Urinary bladder (tissue), 4 donors: ENCODE results near the gene ARHGAP12. TPM values are rescaled to one million over a fixed set of nuclear protein-coding genes. Genes with fewer than 3 reads are reported as not detected.
"Not testable (repeated sequence)": the region's sequence is repeated elsewhere in the genome, so short reads cannot be mapped to it uniquely, and the experiment has no call there.

ENCODE experiments used
- DNase-seq: peaks from one replicate; pipeline ENCODE4 v3.0.0-alpha.2; 2015; ENCODE audit errors: extremely low spot score
- H3K27ac ChIP-seq: one replicate; pipeline ENCODE4 v1.5.1; 2013; ENCODE audit warnings: low read depth, mild to moderate bottlenecking, moderate library complexity
- H3K36me3 ChIP-seq: one replicate; pipeline ENCODE4 v1.6.1; 2013; ENCODE audit warnings: mild to moderate bottlenecking, moderate library complexity; ENCODE audit not compliant: insufficient read depth
- H3K4me1 ChIP-seq: one replicate; pipeline ENCODE4 v1.6.1; 2013; ENCODE audit warnings: mild to moderate bottlenecking, moderate library complexity; ENCODE audit not compliant: insufficient read depth
- H3K4me3 ChIP-seq: one replicate; pipeline ENCODE4 v1.5.1; 2013; ENCODE audit warnings: low read depth, low read length
- WGBS: extraction: QIAGEN DNeasy Blood & Tissue Kit; methylation state at CpG from one replicate; pipeline ENCODE4 v1.1.7; 2013; 5-methylcytosine and 5-hydroxymethylcytosine counted together
- polyA plus RNA-seq: library from polyadenylated mRNA; stranded (reverse); fragments of 200-250 nt; gene quantifications from one replicate; pipeline ENCODE4 v1.2.3, GENCODE V29; 2013
- total RNA-seq: library from RNA; depleted of rRNA; stranded (reverse); fragments of >200 nt; gene quantifications from one replicate; pipeline ENCODE4 v1.2.3, GENCODE V29; 2014
- donor health status: healthy with polysubstance abuse.
- donor health status: healthy.

Gene ARHGAP12
- total and polyA plus RNA-seq, 2 donors = 12.8 to 92.4 TPM

DNA sequence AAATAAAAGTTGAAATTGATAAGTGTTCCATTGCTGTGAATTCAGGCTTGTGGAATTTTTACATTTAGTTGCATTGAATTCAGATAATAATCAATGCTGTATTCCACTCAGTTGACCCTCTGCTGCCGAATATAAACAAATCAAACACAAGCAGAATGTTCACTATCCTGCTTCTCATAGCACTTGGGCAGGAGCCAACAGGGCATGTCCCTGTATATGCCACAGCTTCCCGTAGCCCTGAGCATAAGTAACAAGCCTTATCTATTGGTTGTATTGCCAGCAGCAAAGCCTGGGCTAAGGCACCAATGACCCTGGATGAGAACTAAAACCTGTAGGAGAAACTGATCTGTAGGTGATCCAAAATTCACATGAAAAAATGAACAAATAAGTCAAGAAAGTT, 145.9 kb downstream of the ARHGAP12 start:
- Histone ChIP-seq H3K4me1 (no peaks in the 10 kb centered on the region), H3K36me3 (no peaks in the 10 kb centered on the region), H3K27ac (no peak overlapping the region), H3K4me3 (no peak overlapping the region)
- 23% methylated on average over 2 of the region's 2 CpGs for WGBS
- no peak for DNase-seq

GRCh38 chr10:31780717-31781116, 147.9 kb downstream of the ARHGAP12 start:
- no peaks in the 10 kb centered on the region for H3K36me3 ChIP-seq
- 53% methylated on average over 2 of the region's 2 CpGs for WGBS
- H3K4me1 ChIP-seq = no peaks in the 10 kb centered on the region
- no peak for DNase-seq
- no peak overlapping the region for H3K27ac ChIP-seq
- no peak overlapping the region for H3K4me3 ChIP-seq

DNA sequence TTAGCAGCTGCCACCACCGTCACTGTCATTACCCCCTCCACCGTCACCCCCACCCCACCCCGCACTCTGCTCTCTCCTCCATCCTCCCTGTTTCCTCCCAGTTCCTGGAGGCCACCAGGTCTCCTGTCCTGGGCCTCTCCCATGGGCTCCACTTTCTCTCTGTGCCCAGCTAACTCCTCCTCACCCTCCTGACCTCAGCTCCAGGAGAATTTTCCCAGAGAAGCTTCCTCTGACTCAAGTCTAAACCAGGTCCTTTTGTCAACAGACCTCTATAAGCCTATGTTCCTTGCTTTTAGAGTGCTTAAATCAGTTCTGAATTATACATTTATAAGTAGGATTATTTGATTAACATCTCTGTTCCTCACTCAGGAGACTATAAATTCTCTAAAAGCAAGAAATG, 150.0 kb downstream of the ARHGAP12 start:
- 93% methylated on average over 3 of the region's 3 CpGs for WGBS
- no peak overlapping the region for H3K27ac ChIP-seq
- H3K4me1 ChIP-seq = no peaks in the 10 kb centered on the region
- no peaks in the 10 kb centered on the region for H3K36me3 ChIP-seq
- H3K4me3 ChIP-seq = no peak overlapping the region
- DNase-seq = no peak

GRCh38 chr10:31776159-31776558, 152.5 kb downstream of the ARHGAP12 start:
- H3K36me3 ChIP-seq = no peaks in the 10 kb centered on the region
- no peak overlapping the region for H3K4me3 ChIP-seq
- DNase-seq = no peak
- no peak overlapping the region for H3K27ac ChIP-seq
- H3K4me1 ChIP-seq = no peaks in the 10 kb centered on the region
- WGBS = 97% methylated on average over 5 of the region's 5 CpGs

DNA sequence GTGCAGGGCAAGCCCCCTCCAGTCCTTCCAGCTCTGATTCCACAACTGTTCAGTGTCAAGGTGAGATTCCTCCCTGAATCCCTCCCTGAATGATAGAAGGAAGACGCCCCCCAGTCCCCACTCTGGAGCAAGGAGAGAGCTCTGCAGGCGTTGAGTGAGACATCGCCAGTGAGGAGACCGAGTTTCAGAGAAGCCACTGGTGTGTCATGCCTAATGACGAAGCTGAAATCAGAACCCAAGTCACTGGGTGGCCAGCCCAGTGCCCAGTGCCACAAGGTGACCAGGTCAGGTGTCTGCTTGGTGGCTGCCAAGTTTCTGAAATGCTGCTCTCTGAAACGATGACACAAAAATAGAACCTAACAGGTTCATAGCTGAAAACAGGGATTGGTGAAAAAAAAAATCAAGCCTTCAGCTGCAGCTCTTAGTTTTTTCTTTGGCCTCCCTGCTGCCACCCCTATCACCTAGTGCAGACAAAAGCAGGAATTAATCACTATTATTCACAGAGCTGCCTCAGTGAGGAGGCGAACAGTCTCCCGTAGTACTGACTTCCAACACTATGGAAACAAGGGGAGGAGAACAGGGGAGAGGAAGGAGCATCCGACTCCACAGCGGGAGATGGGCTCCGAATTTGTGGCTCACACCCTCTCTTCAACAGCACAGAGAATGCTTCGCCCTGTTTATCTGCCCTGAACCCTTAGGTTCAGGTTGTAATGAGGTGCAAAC, 153.5 kb downstream of the ARHGAP12 start:
- H3K4me3 ChIP-seq = no peak overlapping the region
- H3K4me1 ChIP-seq = no peaks in the 10 kb centered on the region
- H3K36me3 ChIP-seq = no peaks in the 10 kb centered on the region
- H3K27ac ChIP-seq = no peak overlapping the region
- WGBS = 95% methylated on average over 12 of the region's 12 CpGs
- no peak for DNase-seq

DNA sequence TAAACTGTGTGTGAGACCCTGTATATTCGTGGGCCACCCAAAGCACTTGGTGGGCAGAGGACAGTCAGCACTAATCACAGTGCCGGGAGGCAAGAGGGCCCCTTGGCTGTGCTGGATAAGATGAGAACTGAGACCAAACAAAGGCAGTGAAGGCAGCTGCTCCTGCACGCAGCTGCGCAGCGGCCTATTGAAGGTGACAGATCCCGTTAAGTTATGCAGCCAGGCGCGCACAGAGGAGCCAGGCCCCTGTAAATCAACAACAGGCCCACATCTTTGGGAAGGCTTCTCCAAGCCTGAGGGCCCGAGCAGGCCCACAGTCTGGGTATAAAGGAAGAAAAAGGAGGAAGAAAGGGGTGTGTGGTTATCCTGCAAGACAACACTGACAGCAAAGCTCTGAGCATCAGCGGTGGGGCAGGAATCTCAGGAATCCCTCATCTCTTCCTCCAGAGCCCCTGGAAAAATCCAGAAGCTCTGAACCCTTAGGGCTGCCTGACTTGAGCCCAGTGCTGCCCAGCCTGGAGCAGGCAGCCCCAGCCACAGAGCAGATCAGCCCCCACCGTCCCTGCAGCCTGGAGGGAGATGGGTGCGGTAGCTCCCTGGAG, 154.2 kb downstream of the ARHGAP12 start:
- Histone ChIP-seq H3K27ac (no peak overlapping the region), H3K4me3 (no peak overlapping the region), H3K4me1 (no peaks in the 10 kb centered on the region), H3K36me3 (no peaks in the 10 kb centered on the region)
- no peak for DNase-seq
- WGBS = 56% methylated on average over 12 of the region's 12 CpGs

- Histone ChIP-seq H3K27ac (no peak overlapping the region), H3K36me3 (no peaks in the 10 kb centered on the region), H3K4me1 (no peaks in the 10 kb centered on the region), H3K4me3 (no peak overlapping the region)
- 87% methylated on average over 15 of the region's 15 CpGs for WGBS
- no peak for DNase-seq
Observed at GRCh38 chr10:31773749-31774298, 154.8 kb downstream of the ARHGAP12 start.

DNA sequence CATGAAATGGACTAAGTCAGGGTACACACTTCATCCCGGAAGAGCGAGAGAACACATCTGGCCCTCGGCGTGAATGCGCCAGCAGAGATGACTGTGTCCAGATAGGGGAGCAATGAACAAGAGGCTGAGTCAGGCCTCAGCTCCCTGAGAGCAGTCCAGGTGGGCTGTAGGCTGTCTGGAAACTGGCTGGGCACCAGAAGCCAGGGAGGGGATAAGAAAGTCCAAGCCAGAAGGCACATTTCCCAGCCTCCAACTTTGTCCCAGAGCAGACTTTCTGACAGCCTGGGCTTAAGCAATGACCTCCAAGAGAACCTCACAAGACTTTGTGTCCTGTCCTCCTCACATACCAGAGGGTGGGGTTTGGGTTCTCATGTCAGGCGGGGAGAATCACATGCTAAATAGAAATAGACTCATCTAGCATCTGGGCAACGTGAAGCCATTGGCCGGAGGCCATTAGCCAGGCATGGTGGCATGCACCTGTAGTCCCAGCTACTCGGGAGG, 157.2 kb downstream of the ARHGAP12 start:
- no peak for DNase-seq
- Histone ChIP-seq H3K4me1 (no peaks in the 10 kb centered on the region), H3K4me3 (no peak overlapping the region), H3K27ac (no peak overlapping the region), H3K36me3 (no peaks in the 10 kb centered on the region)
- WGBS = 69% methylated on average over 9 of the region's 9 CpGs

DNA sequence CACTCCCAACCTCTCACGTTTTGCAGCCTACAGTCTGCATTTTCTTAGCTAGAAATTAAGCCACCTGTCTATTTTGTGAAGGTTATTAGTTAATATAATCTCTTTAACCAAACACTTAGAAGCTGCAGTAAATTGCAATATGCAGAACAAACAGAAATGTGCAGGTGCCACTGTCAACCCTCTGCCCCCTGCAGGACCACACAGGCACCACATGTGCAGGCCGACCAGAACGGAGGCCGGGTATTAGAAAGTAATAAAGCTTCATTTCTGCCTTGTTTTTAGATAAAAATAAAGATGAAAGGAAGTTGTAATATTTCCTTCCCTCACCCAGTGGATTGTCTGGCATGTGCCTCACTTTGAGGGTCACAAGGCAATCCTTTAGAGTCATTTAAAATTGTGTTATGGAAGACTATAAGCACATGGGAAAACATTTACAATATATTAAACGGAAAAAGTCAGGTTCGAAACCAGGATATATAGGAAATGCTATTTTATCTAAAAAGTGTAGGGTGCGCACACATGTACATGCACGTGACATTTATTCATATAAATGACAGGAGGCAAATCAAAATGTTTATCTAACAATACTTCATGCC, 158.2 kb downstream of the ARHGAP12 start:
- DNase-seq = no peak
- 76% methylated on average over 8 of the region's 8 CpGs for WGBS
- no peaks in the 10 kb centered on the region for H3K36me3 ChIP-seq
- no peaks in the 10 kb centered on the region for H3K4me1 ChIP-seq
- H3K4me3 ChIP-seq = no peak overlapping the region
- no peak overlapping the region for H3K27ac ChIP-seq

- DNase-seq = no peak
- no peaks in the 10 kb centered on the region for H3K36me3 ChIP-seq
- H3K4me3 ChIP-seq = no peak overlapping the region
- no peaks in the 10 kb centered on the region for H3K4me1 ChIP-seq
- WGBS = 60% methylated on average over 4 of the region's 4 CpGs
- no peak overlapping the region for H3K27ac ChIP-seq
Observed at GRCh38 chr10:31769564-31769963, 159.1 kb downstream of the ARHGAP12 start.

- H3K4me3 ChIP-seq, DNase-seq, H3K4me1 ChIP-seq, H3K36me3 ChIP-seq, H3K27ac ChIP-seq: not testable (repeated sequence)
- 91% methylated on average over 7 of the region's 7 CpGs for WGBS
Observed at GRCh38 chr10:31768935-31769334, 159.7 kb downstream of the ARHGAP12 start.

GRCh38 chr10:31768467-31768866, 160.2 kb downstream of the ARHGAP12 start:
- Histone ChIP-seq H3K27ac (no peak overlapping the region), H3K36me3 (no peaks in the 10 kb centered on the region), H3K4me3 (no peak overlapping the region), H3K4me1 (no peaks in the 10 kb centered on the region)
- no peak for DNase-seq
- 96% methylated on average over 1 of the region's 1 CpG for WGBS

DNA sequence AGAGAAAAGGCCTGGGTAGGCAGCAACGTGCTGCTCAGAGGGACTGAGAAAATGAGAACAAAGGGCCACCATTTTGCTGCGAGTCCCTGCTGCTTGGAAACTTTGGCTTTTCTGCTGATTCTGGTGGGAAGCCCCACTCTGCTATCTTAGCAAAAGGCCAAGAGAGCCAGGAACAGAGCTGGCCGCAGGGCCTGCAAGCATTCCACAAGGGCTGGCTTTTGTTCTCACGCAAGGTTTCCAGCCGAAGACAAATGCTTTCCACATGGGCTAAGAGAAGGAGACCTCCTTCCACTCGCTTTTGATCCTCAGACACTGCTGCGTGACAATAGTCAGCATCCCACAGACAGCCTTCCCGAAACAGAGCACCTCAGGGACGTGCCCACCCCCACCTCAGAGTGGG, 163.1 kb downstream of the ARHGAP12 start:
- H3K36me3 ChIP-seq = no peaks in the 10 kb centered on the region
- no peak for DNase-seq
- H3K4me1 ChIP-seq = no peaks in the 10 kb centered on the region
- no peak overlapping the region for H3K27ac ChIP-seq
- no peak overlapping the region for H3K4me3 ChIP-seq
- 72% methylated on average over 9 of the region's 9 CpGs for WGBS

DNA sequence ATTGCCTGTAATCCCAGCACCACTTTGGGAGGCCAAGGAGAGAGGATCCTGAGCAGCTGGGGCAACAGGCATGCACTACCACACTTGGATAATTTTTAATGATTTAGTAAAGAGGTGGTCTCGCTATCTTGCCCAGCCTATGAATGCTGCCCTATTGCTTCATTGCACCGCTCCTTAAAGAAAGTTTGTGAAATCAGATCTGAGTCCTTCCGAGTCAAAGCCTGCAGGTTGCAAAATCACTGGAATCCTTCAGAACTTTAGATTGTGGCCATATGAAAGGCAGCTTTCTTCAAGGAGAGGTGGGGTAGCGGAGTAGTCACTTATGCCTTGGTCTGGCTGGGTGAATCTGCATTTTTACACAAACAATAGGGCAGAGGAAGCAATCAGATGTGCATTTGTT, 166.3 kb downstream of the ARHGAP12 start:
- no peak overlapping the region for H3K27ac ChIP-seq
- H3K4me1 ChIP-seq = no peaks in the 10 kb centered on the region
- WGBS = 96% methylated on average over 4 of the region's 4 CpGs
- H3K36me3 ChIP-seq = no peaks in the 10 kb centered on the region
- H3K4me3 ChIP-seq = no peak overlapping the region
- DNase-seq = no peak
